HFF-Myc (cell line): ENCODE data around the gene FOSL1.

Source experiments
- DNase-seq: peaks from one replicate; pipeline ENCODE4 v3.0.0-alpha.2; 2011; ENCODE audit warnings: low read depth; ENCODE audit errors: extremely low read depth
- H3K4me3 ChIP-seq: replicated peaks from 2 replicates; pipeline ENCODE4 v1.5.1; 2011; ENCODE audit warnings: low read depth, mild to moderate bottlenecking, control low read depth, low read length
- CTCF ChIP-seq: IDR thresholded peaks from 2 replicates; pipeline ENCODE4 v1.5.1; 2012; ENCODE audit warnings: mild to moderate bottlenecking, low read depth, low read length, control low read depth; ENCODE audit errors: missing control alignments

The FOSL1 gene

GRCh38 chr11:65890324-65891218 is 9.6 kb downstream of the FOSL1 start, which contains the start of gene CCDC85B:
CCDC85B (plus strand) TSS chr11:65890673; CDS start chr11:65890784, 111 bp downstream.
- TF ChIP-seq CTCF = no peak
- H3K4me3 ChIP-seq = peak within 1 kb of the TSS; percentile 87
- peak; percentile 88 for DNase-seq

- peak; percentile 88 for DNase-seq
- peak; percentile 79 for TF ChIP-seq CTCF
Observed at GRCh38 chr11:65888163-65888814, 11.9 kb downstream of the FOSL1 start, which contains the start of gene FIBP. FIBP (minus strand) TSS chr11:65888471; CDS start chr11:65888418, 53 bp downstream.

GRCh38 chr11:65887723-65888162 is 12.4 kb downstream of the FOSL1 start:
- H3K4me3 ChIP-seq = peak overlapping the region; percentile 87
- no peak for DNase-seq
- TF ChIP-seq CTCF = no peak

More at GRCh38 chr11:65888163-65888814, 11.9 kb downstream of the FOSL1 start, which contains the start of gene FIBP:
- peak within 1 kb of the TSS; percentile 87 for H3K4me3 ChIP-seq

GRCh38 chr11:65886826-65887722 is 13.1 kb downstream of the FOSL1 start:
- no peak for TF ChIP-seq CTCF
- DNase-seq = no peak
- peak overlapping the region; percentile 87 for H3K4me3 ChIP-seq

- TF ChIP-seq CTCF = no peak
- H3K4me3 ChIP-seq = no peak overlapping the region
- DNase-seq = no peak
Observed at GRCh38 chr11:65885808-65886536, 14.2 kb downstream of the FOSL1 start.

GRCh38 chr11:65885231-65885630 is 15.0 kb downstream of the FOSL1 start:
- DNase-seq = no peak
- TF ChIP-seq CTCF = no peak

More at GRCh38 chr11:65885231-65885630, 15.0 kb downstream of the FOSL1 start:
- H3K4me3 ChIP-seq = no peak overlapping the region
